ENCODE data around the gene ZDHHC8.
A peak's percentile ranks its signal among the peaks of the same experiment; 100 is the strongest.

The ZDHHC8 gene

GRCh38 chr22:20111689-20112622 lies 19.6 kb upstream of the ZDHHC8 start:
- no peak overlapping the region for H3K4me3 ChIP-seq (ENCODE audit: low read depth, low read length)
- TF ChIP-seq CTCF (IDR thresholded peaks at IDR 0.05; ENCODE audit: borderline replicate concordance, insufficient read depth, low read depth, low read length), result no peak

GRCh38 chr22:20112623-20113511 lies 18.7 kb upstream of the ZDHHC8 start:
- TF ChIP-seq CTCF (IDR thresholded peaks at IDR 0.05; ENCODE audit: borderline replicate concordance, insufficient read depth, low read depth, low read length), result no peak
- no peak overlapping the region for H3K4me3 ChIP-seq (ENCODE audit: low read depth, low read length)

GRCh38 chr22:20113551-20114310 lies 17.9 kb upstream of the ZDHHC8 start:
- no peak for TF ChIP-seq CTCF (IDR thresholded peaks at IDR 0.05; ENCODE audit: borderline replicate concordance, insufficient read depth, low read depth, low read length)
- no peak overlapping the region for H3K4me3 ChIP-seq (ENCODE audit: low read depth, low read length)

- no peak for TF ChIP-seq CTCF (IDR thresholded peaks at IDR 0.05; ENCODE audit: borderline replicate concordance, insufficient read depth, low read depth, low read length)
- no peak overlapping the region for H3K4me3 ChIP-seq (ENCODE audit: low read depth, low read length)
These were observed 16.8 kb upstream of the ZDHHC8 start for GRCh38 chr22:20114506-20115475.

GRCh38 chr22:20115691-20116375 lies 15.8 kb upstream of the ZDHHC8 start, which contains the start of gene RANBP1:
Gene RANBP1, plus strand, starts transcription at chr22:20116104. Its CDS starts 81 bp downstream, at chr22:20116185.
- peak within 1 kb of the TSS; percentile 98 for H3K4me3 ChIP-seq (ENCODE audit: low read depth, low read length)
- TF ChIP-seq CTCF (IDR thresholded peaks at IDR 0.05; ENCODE audit: borderline replicate concordance, insufficient read depth, low read depth, low read length), result no peak

Data from GM12875 (cell line).